Endodermal cell (in vitro differentiated cells): ENCODE results near the gene ZNF429. TPM values are rescaled to one million over a fixed set of nuclear protein-coding genes. Genes with fewer than 3 reads are reported as not detected.

ENCODE experiments used
- DNase-seq: peaks from one replicate; pipeline ENCODE4 v3.0.0-alpha.2; 2017
- H3K27ac ChIP-seq: 2 replicates; pipeline ENCODE4 v1.5.1; 2013; ENCODE audit warnings: mild to moderate bottlenecking, low read depth, low read length, moderate library complexity
- H3K27me3 ChIP-seq: 2 replicates; pipeline ENCODE4 v1.6.1; 2013; ENCODE audit warnings: mild to moderate bottlenecking, low read length, moderate library complexity; ENCODE audit not compliant: insufficient read depth, control insufficient read depth, poor library complexity, severe bottlenecking
- H3K36me3 ChIP-seq: 2 replicates; pipeline ENCODE4 v1.7.0; 2013; ENCODE audit warnings: mild to moderate bottlenecking, low read length, moderate library complexity; ENCODE audit not compliant: control insufficient read depth, insufficient read depth
- H3K4me1 ChIP-seq: one replicate; pipeline ENCODE4 v1.7.0; 2013; ENCODE audit warnings: low read length; ENCODE audit not compliant: control insufficient read depth, insufficient read depth
- H3K4me3 ChIP-seq: 2 replicates; pipeline ENCODE4 v1.5.1; 2013; ENCODE audit warnings: mild to moderate bottlenecking, low read length, moderate library complexity
- H3K9ac ChIP-seq: 2 replicates; pipeline ENCODE4 v1.6.1; 2013; ENCODE audit warnings: mild to moderate bottlenecking, low read length, moderate library complexity; ENCODE audit not compliant: poor library complexity, severe bottlenecking; ENCODE audit errors: extremely low read depth
- H3K9me3 ChIP-seq: 2 replicates; pipeline ENCODE4 v1.6.1; 2013; ENCODE audit warnings: mild to moderate bottlenecking, low read length, moderate library complexity; ENCODE audit not compliant: control insufficient read depth
- H3K27ac Mint-ChIP-seq: 2 replicates; pipeline ENCODE4 v1.8.0; 2020; ENCODE audit warnings: mixed read lengths
- H3K27me3 Mint-ChIP-seq: 2 replicates; pipeline ENCODE4 v1.8.0; 2021; ENCODE audit warnings: mild to moderate bottlenecking, mixed read lengths; ENCODE audit not compliant: insufficient read depth
- H3K36me3 Mint-ChIP-seq: 2 replicates; pipeline ENCODE4 v1.8.0; 2020; ENCODE audit warnings: low read depth, mixed read lengths
- H3K4me1 Mint-ChIP-seq: 2 replicates; pipeline ENCODE4 v1.8.0; 2020; ENCODE audit warnings: mixed read lengths
- H3K4me3 Mint-ChIP-seq: 2 replicates; pipeline ENCODE4 v1.8.0; 2020; ENCODE audit warnings: mild to moderate bottlenecking, moderate library complexity, mixed read lengths
- H3K9me3 Mint-ChIP-seq: 2 replicates; pipeline ENCODE4 v1.8.0; 2020; ENCODE audit warnings: mild to moderate bottlenecking, mixed read lengths
- CTCF ChIP-seq: fragments of 200-600 bp; sonication (generic); conservative IDR thresholded peaks from 2 replicates; pipeline ENCODE4 v1.5.0; 2021; ENCODE audit warnings: antibody characterized with exemption, mild to moderate bottlenecking
- WGBS, 2 experiments: methylation state at CpG; one replicate each; pipeline versions ENCODE4 v1.1.5 to v1.1.7; 2013; ENCODE audit warnings: missing lambda C conversion rate in 2 of 2, mixed read lengths in 1 of 2; ENCODE audit not compliant: insufficient coverage in 1 of 2, insufficient read length in 1 of 2; 5-methylcytosine and 5-hydroxymethylcytosine counted together
- long read RNA-seq, 4 experiments: library from polyadenylated mRNA in 2 of 4; library from RNA in 1 of 4; library from capped mRNA in 1 of 4; stranded (forward) in 3 of 4; unstranded in 1 of 4; transcript quantifications; one replicate each; pipeline ENCODE4 v2.0.0, GENCODE V29; 2020 to 2021; ENCODE audit warnings: inconsistent platforms in 1 of 4
- polyA plus RNA-seq, 2 experiments: library from polyadenylated mRNA; stranded (reverse); fragments of 50-300 nt; gene quantifications; one replicate each; pipeline ENCODE4 v1.2.3, GENCODE V29; 2013
- total RNA-seq, 2 donors: library from RNA; stranded (reverse); fragmentation: NEBNext Ultra II Directional in 1 of 2; extraction: Animal tissue kit (Norgen Biotek cat#: 25700) in 1 of 2; gene quantifications; 2 replicates in 1 of 2; 3 replicates in 1 of 2; pipeline ENCODE4 v1.2.1, GENCODE V29; 2021

The ZNF429 gene
- total RNA-seq: 10 to 100 TPM; 14.3 to 23.2 TPM
- 10.2 TPM for polyA plus RNA-seq (2013, experiment 1 of 2)
- polyA plus RNA-seq (2013, experiment 2 of 2): 10.3 TPM
- long read RNA-seq, experiment 1, partial matches to known transcripts: 1 of 6 reads
- long read RNA-seq, experiment 1, other reads (novel, unspliced or antisense): 3 of 6 reads
- long read RNA-seq, experiment 2, transcript ZNF429-201 (4 exons, 2,233 nt): major isoform, 15 of 33 reads
- long read RNA-seq, experiment 2, partial matches to known transcripts: 0 of 33 reads
- long read RNA-seq, experiment 2, other reads (novel, unspliced or antisense): 15 of 33 reads
- long read RNA-seq, experiment 3, transcript ZNF429-201 (4 exons, 2,233 nt): major isoform, 7 of 10 reads
- long read RNA-seq, experiment 3, partial matches to known transcripts: 0 of 10 reads
- long read RNA-seq, experiment 3, other reads (novel, unspliced or antisense): 2 of 10 reads
- long read RNA-seq, experiment 4, partial matches to known transcripts: 0 of 5 reads
- long read RNA-seq, experiment 4, other reads (novel, unspliced or antisense): 4 of 5 reads

GRCh38 chr19:21505459-21506451 is at the start of gene ZNF429:
Gene ZNF429 (plus strand): TSS chr19:21505602. CDS start chr19:21505772, 170 bp downstream.
- Mint-ChIP-seq H3K27ac (peak within 1 kb of the TSS; percentile 99), H3K36me3 (peaks cover 35% of the 10 kb centered on the region)

GRCh38 chr19:21460686-21461085 is 44.7 kb upstream of the ZNF429 start:
- no peaks in the 10 kb centered on the region for H3K4me1 Mint-ChIP-seq
- peaks cover 61% of the 10 kb centered on the region for H3K9me3 ChIP-seq
- no peak for DNase-seq
- H3K4me3 Mint-ChIP-seq: no peak overlapping the region
- no peak overlapping the region for H3K4me3 ChIP-seq
- peaks cover 28% of the 10 kb centered on the region for H3K36me3 ChIP-seq
- H3K27me3 ChIP-seq: no peaks in the 10 kb centered on the region
- H3K27ac ChIP-seq: no peak overlapping the region
- H3K9ac ChIP-seq: no peak overlapping the region
- H3K27ac Mint-ChIP-seq: no peak overlapping the region
- H3K4me1 ChIP-seq: no peaks in the 10 kb centered on the region
- H3K27me3 Mint-ChIP-seq: no peaks in the 10 kb centered on the region
- peaks cover 47% of the 10 kb centered on the region for H3K36me3 Mint-ChIP-seq
- H3K9me3 Mint-ChIP-seq: peaks cover 34% of the 10 kb centered on the region
- no peak for TF ChIP-seq CTCF

More at GRCh38 chr19:21505459-21506451, at the start of gene ZNF429:
- no peaks in the 10 kb centered on the region for H3K27me3 ChIP-seq
- Mint-ChIP-seq H3K4me1 (peaks cover 6% of the 10 kb centered on the region), H3K9me3 (peaks cover 33% of the 10 kb centered on the region), H3K4me3 (peak within 1 kb of the TSS; percentile 99), H3K27me3 (no peaks in the 10 kb centered on the region)
- H3K4me1 ChIP-seq: no peaks in the 10 kb centered on the region
- peak within 1 kb of the TSS; percentile 95 for H3K27ac ChIP-seq
- DNase-seq: peak; percentile 96
- peaks cover 32% of the 10 kb centered on the region for H3K9me3 ChIP-seq
- peak within 1 kb of the TSS; percentile 69 for H3K9ac ChIP-seq
- whole genome bisulfite sequencing, 2 experiments: 5 to 12% methylated on average over 10 to 43 of the region's 43 CpGs
- H3K36me3 ChIP-seq: peaks cover 16% of the 10 kb centered on the region
- no peak for TF ChIP-seq CTCF
- H3K4me3 ChIP-seq: peak within 1 kb of the TSS; percentile 92

- Mint-ChIP-seq H3K27ac (no peak overlapping the region), H3K9me3 (peaks cover 20% of the 10 kb centered on the region), H3K36me3 (peaks cover 33% of the 10 kb centered on the region), H3K27me3 (no peaks in the 10 kb centered on the region), H3K4me1 (no peaks in the 10 kb centered on the region), H3K4me3 (peak overlapping the region; percentile 97)
- no peak for TF ChIP-seq CTCF
- Histone ChIP-seq H3K4me3 (peak overlapping the region; percentile 87), H3K36me3 (peaks cover 15% of the 10 kb centered on the region), H3K9ac (no peak overlapping the region), H3K4me1 (no peaks in the 10 kb centered on the region), H3K27me3 (no peaks in the 10 kb centered on the region), H3K9me3 (peaks cover 43% of the 10 kb centered on the region), H3K27ac (no peak overlapping the region)
- DNase-seq: no peak
- 95% methylated on average over 12 to 16 of the region's 16 CpGs for WGBS, 2 experiments
Observed at GRCh38 chr19:21462540-21462939, 42.9 kb upstream of the ZNF429 start.
